Mesendoderm (in vitro differentiated cells): ENCODE data around the gene UNC45B.

Source experiments
- DNase-seq: peaks from one replicate; pipeline ENCODE4 v3.0.0; 2013
- H2AK5ac ChIP-seq: 2 replicates; pipeline ENCODE4 v1.6.1; 2013; ENCODE audit warnings: low read length, inconsistent platforms
- H2BK120ac ChIP-seq: 2 replicates; pipeline ENCODE4 v1.6.1; 2013; ENCODE audit warnings: low read depth, mild to moderate bottlenecking, low read length, moderate library complexity, mixed read lengths
- H2BK15ac ChIP-seq: replicated peaks from 2 replicates; pipeline ENCODE4 v1.6.1; 2013; ENCODE audit warnings: low read depth, mild to moderate bottlenecking, moderate library complexity
- H2BK5ac ChIP-seq: 2 replicates; pipeline ENCODE4 v1.6.1; 2013; ENCODE audit warnings: low read length, inconsistent platforms
- H3K18ac ChIP-seq: 2 replicates; pipeline ENCODE4 v1.6.1; 2013; ENCODE audit warnings: mild to moderate bottlenecking, low read length, mixed read lengths
- H3K23ac ChIP-seq: one replicate; pipeline ENCODE4 v1.6.1; 2013; ENCODE audit warnings: low read length
- H3K27ac ChIP-seq: 2 replicates; pipeline ENCODE4 v1.5.1; 2013; ENCODE audit warnings: low read depth, mild to moderate bottlenecking, inconsistent platforms, low read length, moderate library complexity
- H3K27me3 ChIP-seq: 2 replicates; pipeline ENCODE4 v1.6.1; 2013; ENCODE audit warnings: low read length, control low read depth, mild to moderate bottlenecking, inconsistent platforms; ENCODE audit not compliant: insufficient read depth, poor library complexity
- H3K36me3 ChIP-seq: 2 replicates; pipeline ENCODE4 v1.6.1; 2013; ENCODE audit warnings: low read length, inconsistent platforms; ENCODE audit not compliant: control insufficient read depth, insufficient read depth
- H3K4ac ChIP-seq: one replicate; pipeline ENCODE4 v1.6.1; 2013; ENCODE audit warnings: low read depth, mild to moderate bottlenecking, low read length, moderate library complexity
- H3K4me1 ChIP-seq: 2 replicates; pipeline ENCODE4 v1.6.1; 2013; ENCODE audit warnings: low read depth, low read length, inconsistent platforms; ENCODE audit not compliant: control insufficient read depth
- H3K4me2 ChIP-seq: 2 replicates; pipeline ENCODE4 v1.6.1; 2013; ENCODE audit warnings: low read length
- H3K4me3 ChIP-seq: 2 replicates; pipeline ENCODE4 v1.5.1; 2013; ENCODE audit warnings: mild to moderate bottlenecking, low read length
- H3K56ac ChIP-seq: one replicate; pipeline ENCODE4 v1.6.1; 2013; ENCODE audit warnings: low read length
- H3K79me1 ChIP-seq: 2 replicates; pipeline ENCODE4 v1.6.1; 2013; ENCODE audit warnings: low read length, inconsistent platforms
- H3K79me2 ChIP-seq: 2 replicates; pipeline ENCODE4 v1.6.1; 2013; ENCODE audit warnings: mild to moderate bottlenecking, low read length; ENCODE audit not compliant: control insufficient read depth, insufficient read depth
- H3K9ac ChIP-seq: 2 replicates; pipeline ENCODE4 v1.6.1; 2013; ENCODE audit warnings: low read length, inconsistent platforms
- H4K5ac ChIP-seq: one replicate; pipeline ENCODE4 v1.6.1; 2013; ENCODE audit warnings: low read length
- H4K8ac ChIP-seq: one replicate; pipeline ENCODE4 v1.6.1; 2013; ENCODE audit warnings: low read depth, mild to moderate bottlenecking, control low read depth, low read length, moderate library complexity
- WGBS: extraction: QIAGEN DNeasy Blood & Tissue Kit; methylation state at CpG from one replicate; pipeline ENCODE4 v1.1.7; 2013; ENCODE audit warnings: low lambda C conversion rate, missing lambda C conversion rate; ENCODE audit not compliant: insufficient coverage; ENCODE audit errors: extremely low coverage; 5-methylcytosine and 5-hydroxymethylcytosine counted together

The UNC45B gene

GRCh38 chr17:35152421-35153140 is 5.0 kb downstream of the UNC45B start:
- no peak overlapping the region for H3K4ac ChIP-seq
- H3K4me1 ChIP-seq, result no peaks in the 10 kb centered on the region
- no peaks in the 10 kb centered on the region for H3K36me3 ChIP-seq
- no peak overlapping the region for H2BK15ac ChIP-seq
- no peak overlapping the region for H2BK120ac ChIP-seq
- H3K18ac ChIP-seq, result no peak overlapping the region
- no peak for DNase-seq
- H3K79me2 ChIP-seq, result no peaks in the 10 kb centered on the region
- no peak overlapping the region for H3K27ac ChIP-seq
- H3K9ac ChIP-seq, result no peak overlapping the region
- no peak overlapping the region for H3K4me2 ChIP-seq
- H3K79me1 ChIP-seq, result no peaks in the 10 kb centered on the region
- no peaks in the 10 kb centered on the region for H3K27me3 ChIP-seq
- H4K5ac ChIP-seq, result no peak overlapping the region
- no peak overlapping the region for H2BK5ac ChIP-seq
- H3K23ac ChIP-seq, result no peak overlapping the region
- no peak overlapping the region for H2AK5ac ChIP-seq
- no peak overlapping the region for H4K8ac ChIP-seq
- H3K4me3 ChIP-seq, result no peak overlapping the region
- no CpG with 5 or more reads among the region's 13 CpGs for WGBS
- H3K56ac ChIP-seq, result no peak overlapping the region

- Histone ChIP-seq H3K27ac (no peak overlapping the region), H3K18ac (no peak overlapping the region), H3K23ac (no peak overlapping the region), H3K4me3 (no peak overlapping the region), H3K56ac (no peak overlapping the region), H3K79me1 (no peaks in the 10 kb centered on the region), H3K9ac (no peak overlapping the region), H4K5ac (no peak overlapping the region), H2BK120ac (no peak overlapping the region), H3K36me3 (no peaks in the 10 kb centered on the region), H3K4me1 (no peaks in the 10 kb centered on the region), H2AK5ac (no peak overlapping the region), H4K8ac (no peak overlapping the region), H2BK15ac (no peak overlapping the region), H2BK5ac (no peak overlapping the region), H3K4ac (no peak overlapping the region), H3K4me2 (no peak overlapping the region), H3K27me3 (no peaks in the 10 kb centered on the region), H3K79me2 (no peaks in the 10 kb centered on the region)
- DNase-seq, result no peak
- no CpG with 5 or more reads among the region's 13 CpGs for WGBS
Measured at GRCh38 chr17:35154196-35155165, 6.9 kb downstream of the UNC45B start.

GRCh38 chr17:35155246-35155645 is 7.6 kb downstream of the UNC45B start:
- no peaks in the 10 kb centered on the region for H3K4me1 ChIP-seq
- no peaks in the 10 kb centered on the region for H3K27me3 ChIP-seq
- H3K4me2 ChIP-seq, result no peak overlapping the region
- no peak overlapping the region for H4K8ac ChIP-seq
- H3K36me3 ChIP-seq, result no peaks in the 10 kb centered on the region
- H3K27ac ChIP-seq, result no peak overlapping the region
- no peak overlapping the region for H4K5ac ChIP-seq
- H3K79me2 ChIP-seq, result no peaks in the 10 kb centered on the region
- H3K4me3 ChIP-seq, result no peak overlapping the region
- WGBS, result no CpG with 5 or more reads among the region's 7 CpGs
- H3K23ac ChIP-seq, result no peak overlapping the region
- H3K56ac ChIP-seq, result no peak overlapping the region
- H3K79me1 ChIP-seq, result no peaks in the 10 kb centered on the region
- H2BK120ac ChIP-seq, result no peak overlapping the region
- no peak for DNase-seq
- H3K4ac ChIP-seq, result no peak overlapping the region
- no peak overlapping the region for H3K9ac ChIP-seq
- H3K18ac ChIP-seq, result no peak overlapping the region
- H2BK5ac ChIP-seq, result no peak overlapping the region
- no peak overlapping the region for H2AK5ac ChIP-seq
- H2BK15ac ChIP-seq, result no peak overlapping the region

GRCh38 chr17:35159940-35160339 is 12.3 kb downstream of the UNC45B start:
- Histone ChIP-seq H3K27me3 (no peaks in the 10 kb centered on the region), H2BK15ac (no peak overlapping the region), H3K79me2 (no peaks in the 10 kb centered on the region), H2BK5ac (no peak overlapping the region), H2AK5ac (no peak overlapping the region), H3K4me2 (no peak overlapping the region), H3K23ac (no peak overlapping the region), H3K18ac (no peak overlapping the region), H3K4me3 (no peak overlapping the region), H3K4me1 (no peaks in the 10 kb centered on the region), H3K4ac (no peak overlapping the region), H4K8ac (no peak overlapping the region), H3K56ac (no peak overlapping the region), H3K79me1 (no peaks in the 10 kb centered on the region), H3K36me3 (no peaks in the 10 kb centered on the region), H4K5ac (no peak overlapping the region), H3K27ac (no peak overlapping the region), H3K9ac (no peak overlapping the region), H2BK120ac (no peak overlapping the region)
- no peak for DNase-seq
- WGBS, result no CpG with 5 or more reads among the region's 2 CpGs

- Histone ChIP-seq H2AK5ac (no peak overlapping the region), H2BK5ac (no peak overlapping the region), H3K79me2 (no peaks in the 10 kb centered on the region), H2BK15ac (no peak overlapping the region), H3K18ac (no peak overlapping the region), H2BK120ac (no peak overlapping the region), H3K4ac (no peak overlapping the region), H3K27me3 (no peaks in the 10 kb centered on the region), H3K56ac (no peak overlapping the region), H3K4me3 (no peak overlapping the region), H3K79me1 (no peaks in the 10 kb centered on the region), H3K23ac (no peak overlapping the region), H3K36me3 (no peaks in the 10 kb centered on the region), H3K9ac (no peak overlapping the region), H3K27ac (no peak overlapping the region), H4K8ac (no peak overlapping the region), H3K4me2 (no peak overlapping the region), H4K5ac (no peak overlapping the region), H3K4me1 (no peaks in the 10 kb centered on the region)
- no peak for DNase-seq
- no CpG with 5 or more reads among the region's 13 CpGs for WGBS
Measured at GRCh38 chr17:35160354-35161201, 13.0 kb downstream of the UNC45B start.
